H1 (cell line): ENCODE data around the gene SHTN1. TPM values are rescaled to one million over a fixed set of nuclear protein-coding genes. Genes with fewer than 3 reads are reported as not detected.

Source experiments
- CTCF ChIA-PET: fragments of 300-600 bp; sonication (Branson Sonifier 250); formaldehyde crosslinking; loops from one replicate; lab custom pipeline; 2021; ENCODE audit not compliant: partially characterized antibody; lab: Charles Lee
- POLR2A ChIA-PET: fragments of 300-600 bp; sonication (Branson Sonifier 250); formaldehyde crosslinking; loops from one replicate; lab custom pipeline; 2021; ENCODE audit warnings: inconsistent platforms; ENCODE audit not compliant: partially characterized antibody; lab: Charles Lee
- DNase-seq, 2 experiments: peaks; one replicate each; pipeline versions ENCODE4 v3.0.0 to v3.0.0-alpha.2; 2010 to 2022; ENCODE audit warnings: low spot score in 2 of 2, low read depth in 1 of 2, mixed read lengths in 1 of 2
- FAIRE-seq: peaks from 2 replicates; lab custom pipeline; 2011; peaks lifted over from hg19 to GRCh38; lab: Jason Lieb, UNC
- H2AFZ ChIP-seq: 2 replicates; pipeline ENCODE4 v1.8.1; 2012; ENCODE audit warnings: low read length, inconsistent platforms
- H2AK5ac ChIP-seq: 2 replicates; pipeline ENCODE4 v1.6.1; 2013; ENCODE audit warnings: low read depth, low read length
- H2BK120ac ChIP-seq: replicated peaks from 2 replicates; pipeline ENCODE3; 2013; ENCODE audit warnings: low read depth, low read length, inconsistent platforms
- H2BK12ac ChIP-seq: 2 replicates; pipeline ENCODE4 v1.6.1; 2013; ENCODE audit warnings: low read depth, low read length
- H2BK15ac ChIP-seq: 2 replicates; pipeline ENCODE4 v1.6.1; 2013; ENCODE audit warnings: low read length
- H2BK20ac ChIP-seq: 2 replicates; pipeline ENCODE4 v1.6.1; 2013; ENCODE audit warnings: low read length
- H2BK5ac ChIP-seq: 2 replicates; pipeline ENCODE4 v1.6.1; 2013; ENCODE audit warnings: low read depth, low read length
- H3K14ac ChIP-seq: 2 replicates; pipeline ENCODE4 v1.6.1; 2013; ENCODE audit warnings: inconsistent platforms; ENCODE audit not compliant: insufficient read length
- H3K18ac ChIP-seq: 2 replicates; pipeline ENCODE4 v1.6.1; 2013; ENCODE audit warnings: low read length; ENCODE audit errors: extremely low read depth
- H3K23ac ChIP-seq: 2 replicates; pipeline ENCODE4 v1.6.1; 2013; ENCODE audit warnings: inconsistent platforms; ENCODE audit not compliant: insufficient read length
- H3K23me2 ChIP-seq: 2 replicates; pipeline ENCODE4 v1.6.1; 2013; ENCODE audit warnings: low read depth, low read length
- H3K27ac ChIP-seq: 2 replicates; pipeline ENCODE4 v1.6.1; 2011; ENCODE audit warnings: low read depth, low read length, inconsistent platforms
- H3K27me3 ChIP-seq, 4 experiments: replicated peaks in 1 of 4; 1 replicate in 1 of 4; 2 replicates in 3 of 4; pipeline versions ENCODE4 v1.6.1 to v1.8.1; 2011 to 2013; ENCODE audit warnings: low read length in 3 of 4, mild to moderate bottlenecking in 3 of 4, inconsistent platforms in 2 of 4, mixed read lengths in 2 of 4, moderate library complexity in 1 of 4; ENCODE audit not compliant: control insufficient read depth in 3 of 4, insufficient read depth in 3 of 4; ENCODE audit errors: extremely low read depth in 1 of 4
- H3K36me3 ChIP-seq, 4 experiments: 2 replicates each; pipeline versions ENCODE4 v1.6.1 to v1.8.1; 2011 to 2013; ENCODE audit warnings: mild to moderate bottlenecking in 4 of 4, low read length in 3 of 4, moderate library complexity in 2 of 4, control low read depth in 1 of 4, inconsistent platforms in 1 of 4; ENCODE audit not compliant: insufficient read depth in 4 of 4, control insufficient read depth in 2 of 4
- H3K4ac ChIP-seq: replicated peaks from 2 replicates; pipeline ENCODE3; 2013; ENCODE audit warnings: low read length, low read depth, mixed read lengths, inconsistent platforms; ENCODE audit not compliant: insufficient read length
- H3K4me1 ChIP-seq, 4 experiments: replicated peaks in 1 of 4; 1 replicate in 1 of 4; 2 replicates in 3 of 4; pipeline versions ENCODE4 v1.6.1 to v1.8.1; 2011 to 2013; ENCODE audit warnings: low read length in 3 of 4, inconsistent platforms in 2 of 4, mixed read lengths in 1 of 4; ENCODE audit not compliant: insufficient read depth in 4 of 4, control insufficient read depth in 3 of 4
- H3K4me2 ChIP-seq, 2 experiments: 2 replicates each; pipeline versions ENCODE4 v1.6.1 to v1.8.1; 2011 to 2013; ENCODE audit warnings: low read depth in 2 of 2, low read length in 2 of 2, control low read depth in 1 of 2, inconsistent platforms in 1 of 2, mild to moderate bottlenecking in 1 of 2; ENCODE audit not compliant: insufficient read depth in 1 of 2
- H3K4me3 ChIP-seq, 4 experiments: fragments of 200-600, 300-600 bp in 1 of 4; sonication (generic), shearing (Covaris generic), sonication (Bioruptor Twin) in 1 of 4; 2 replicates each; pipeline versions ENCODE4 v1.5.1 to v1.8.1; 2011 to 2016; ENCODE audit warnings: low read length in 4 of 4, low read depth in 3 of 4, control low read depth in 2 of 4, inconsistent platforms in 2 of 4, mild to moderate bottlenecking in 2 of 4, mixed read lengths in 1 of 4, moderate library complexity in 1 of 4; ENCODE audit not compliant: insufficient read depth in 2 of 4; ENCODE audit errors: extremely low read depth in 1 of 4
- H3K56ac ChIP-seq: replicated peaks from 2 replicates; pipeline ENCODE3; 2013; ENCODE audit warnings: low read depth, mild to moderate bottlenecking, mixed read lengths, low read length, inconsistent platforms; ENCODE audit not compliant: insufficient read length
- H3K79me1 ChIP-seq: 2 replicates; pipeline ENCODE4 v1.6.1; 2013; ENCODE audit warnings: low read depth, low read length, control low read depth
- H3K79me2 ChIP-seq, 2 experiments: 2 replicates each; pipeline versions ENCODE4 v1.6.1 to v1.8.1; 2012 to 2013; ENCODE audit warnings: low read length in 2 of 2, mild to moderate bottlenecking in 2 of 2, inconsistent platforms in 1 of 2; ENCODE audit not compliant: insufficient read depth in 2 of 2, control insufficient read depth in 1 of 2
- H3K9ac ChIP-seq, 4 experiments: replicated peaks in 1 of 4; 1 replicate in 1 of 4; 2 replicates in 3 of 4; pipeline versions ENCODE4 v1.6.1 to v1.8.1; 2011 to 2013; ENCODE audit warnings: low read depth in 3 of 4, low read length in 3 of 4, control low read depth in 2 of 4, mild to moderate bottlenecking in 2 of 4, moderate library complexity in 2 of 4, inconsistent platforms in 1 of 4; ENCODE audit errors: extremely low read depth in 1 of 4
- H3K9me3 ChIP-seq, 2 experiments: 2 replicates each; pipeline versions ENCODE4 v1.6.1 to v1.8.1; 2012 to 2013; ENCODE audit warnings: mild to moderate bottlenecking in 2 of 2, moderate library complexity in 2 of 2, control low read depth in 1 of 2, inconsistent platforms in 1 of 2, low read depth in 1 of 2, low read length in 1 of 2, mixed read lengths in 1 of 2; ENCODE audit not compliant: insufficient read depth in 2 of 2
- H4K20me1 ChIP-seq, 2 experiments: replicated peaks in 1 of 2; 2 replicates each; pipeline versions ENCODE3 to v1.8.1; 2011 to 2013; ENCODE audit warnings: inconsistent platforms in 2 of 2, low read length in 2 of 2, mild to moderate bottlenecking in 1 of 2; ENCODE audit not compliant: insufficient read depth in 2 of 2, control insufficient read depth in 1 of 2
- H4K5ac ChIP-seq: 2 replicates; pipeline ENCODE4 v1.6.1; 2013; ENCODE audit warnings: low read length, low read depth, mixed read lengths, inconsistent platforms; ENCODE audit not compliant: insufficient read length
- H4K8ac ChIP-seq: 2 replicates; pipeline ENCODE4 v1.8.0; 2013; ENCODE audit warnings: mild to moderate bottlenecking, moderate library complexity, low read length, inconsistent platforms; ENCODE audit not compliant: insufficient read depth; ENCODE audit errors: extremely low read depth
- H4K91ac ChIP-seq: replicated peaks from 2 replicates; pipeline ENCODE3; 2013; ENCODE audit warnings: low read length, mixed read lengths, inconsistent platforms; ENCODE audit not compliant: insufficient read length
- EP300 ChIP-seq, 2 experiments: IDR thresholded peaks; 1 replicate in 1 of 2; 2 replicates in 1 of 2; pipeline ENCODE4 v1.6.1; 2011 to 2012; ENCODE audit warnings: low read depth in 2 of 2, low read length in 2 of 2, mild to moderate bottlenecking in 2 of 2, borderline replicate concordance in 1 of 2, inconsistent platforms in 1 of 2, moderate library complexity in 1 of 2
- GTF2F1 ChIP-seq: IDR thresholded peaks from 2 replicates; pipeline ENCODE4 v1.6.1; 2012; ENCODE audit warnings: low read depth, low read length, improper control_type of control experiment, borderline replicate concordance
- JUN ChIP-seq: IDR thresholded peaks from 2 replicates; pipeline ENCODE4 v1.6.1; 2011; ENCODE audit warnings: low read depth, mild to moderate bottlenecking, improper control_type of control experiment, low read length
- MAFK ChIP-seq: IDR thresholded peaks from 2 replicates; pipeline ENCODE4 v1.6.1; 2012; ENCODE audit warnings: low read depth, mild to moderate bottlenecking, improper control_type of control experiment, low read length
- PHF8 ChIP-seq: fragments of 200-600 bp; sonication (generic); conservative IDR thresholded peaks from 2 replicates; pipeline ENCODE4 v1.7.1; 2012; ENCODE audit warnings: low read depth, mild to moderate bottlenecking, inconsistent platforms, low read length, moderate library complexity
- RAD21 ChIP-seq, 2 experiments: IDR thresholded peaks in 1 of 2; conservative IDR thresholded peaks in 1 of 2; 2 replicates each; pipeline ENCODE4 v1.6.1; 2011; ENCODE audit warnings: low read depth in 2 of 2, low read length in 2 of 2, improper control_type of control experiment in 1 of 2, inconsistent platforms in 1 of 2, mild to moderate bottlenecking in 1 of 2, moderate library complexity in 1 of 2
- RFX5 ChIP-seq: IDR thresholded peaks from 2 replicates; pipeline ENCODE4 v1.6.1; 2011; ENCODE audit warnings: low read depth, low read length, improper control_type of control experiment, borderline replicate concordance
- SIN3A ChIP-seq, 2 experiments: IDR thresholded peaks in 1 of 2; conservative IDR thresholded peaks in 1 of 2; 2 replicates each; pipeline ENCODE4 v1.6.1; 2011 to 2012; ENCODE audit warnings: low read length in 2 of 2, improper control_type of control experiment in 1 of 2, low read depth in 1 of 2, mild to moderate bottlenecking in 1 of 2
- WGBS, 2 experiments: shearing (Covaris generic) in 1 of 2; methylation state at CpG; one replicate each; pipeline versions ENCODE4 v1.1.6 to v1.1.7; 2013 to 2015; ENCODE audit warnings: low lambda C conversion rate in 2 of 2, mixed read lengths in 2 of 2, inconsistent platforms in 1 of 2, low coverage in 1 of 2, missing lambda C conversion rate in 1 of 2; ENCODE audit not compliant: insufficient replicate concordance in 2 of 2, insufficient coverage in 1 of 2, insufficient read length in 1 of 2; ENCODE audit errors: extremely low coverage in 1 of 2, missing lambda C conversion rate in 1 of 2; 5-methylcytosine and 5-hydroxymethylcytosine counted together
- polyA plus RNA-seq, 7 experiments: library from polyadenylated mRNA; depleted of rRNA in 3 of 7; stranded (reverse) in 5 of 7; unstranded in 2 of 7; fragments of >200 nt in 5 of 7; fragments of 200-250 nt in 2 of 7; gene quantifications; 1 replicate in 5 of 7; 2 replicates in 1 of 7; 4 replicates in 1 of 7; pipeline versions ENCODE4 v1.2.1 to v1.2.3, GENCODE V29; 2011 to 2013; ENCODE audit warnings: missing spikeins in 2 of 7, mixed read lengths in 2 of 7
- total RNA-seq: library from RNA; stranded (reverse); fragmentation: NEBNext Ultra II Directional; extraction: Animal tissue kit (Norgen Biotek cat#: 25700); gene quantifications from 2 replicates; pipeline ENCODE4 v1.2.1, GENCODE V29; 2021
- TF ChIP-seq, protein P1 (sequence below): IDR thresholded peaks from 2 replicates; pipeline ENCODE4 v1.6.1; 2012; ENCODE audit warnings: inconsistent platforms
- TF ChIP-seq, protein P2 (sequence below): IDR thresholded peaks from 2 replicates; pipeline ENCODE4 v1.6.1; 2012; ENCODE audit warnings: inconsistent platforms

The SHTN1 gene
- total and polyA plus RNA-seq, 2 of the 8 experiments (the other 6 are each of a cell fraction or from before 2014, with no cell fraction given), result 3.3 to 12.7 TPM

DNA sequence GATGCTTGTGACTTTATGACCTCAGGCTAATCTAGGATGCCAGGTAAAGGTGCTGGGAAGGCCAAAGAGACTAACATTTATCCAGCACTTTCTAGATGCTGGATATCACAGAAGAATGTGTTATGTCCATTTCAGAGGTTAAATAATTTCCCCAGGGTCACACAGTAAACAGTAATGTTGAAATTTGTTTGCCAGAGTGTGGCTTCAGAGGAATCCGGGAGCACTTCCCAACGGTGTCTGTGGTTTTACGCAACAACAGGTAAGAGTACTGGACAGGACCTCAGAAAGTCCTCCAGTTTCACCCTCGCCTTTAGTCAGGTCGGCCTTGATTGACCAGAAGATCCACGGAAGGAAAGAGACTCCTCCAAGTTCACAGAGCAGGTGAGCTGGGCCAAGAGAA is 1.7 kb downstream of the SHTN1 start:
- no peak for DNase-seq
- H2BK12ac ChIP-seq, result no peak overlapping the region
- H3K27me3 ChIP-seq, result peaks cover 0 to 10% (median 4%) of the 10 kb centered on the region in 4 experiments; a peak in 2 of 7 replicates
- H2BK120ac ChIP-seq, result no peak overlapping the region
- peaks cover 10% of the 10 kb centered on the region; the same call in 1 of the 2 replicates for H3K23me2 ChIP-seq
- no peak for FAIRE-seq
- no peak overlapping the region for H3K18ac ChIP-seq
- no peak overlapping the region for H2BK15ac ChIP-seq
- H3K4me3 ChIP-seq, result no peak overlapping the region
- H3K4ac ChIP-seq, result no peak overlapping the region
- no peaks in the 10 kb centered on the region for H3K79me1 ChIP-seq
- TF ChIP-seq JUN, result no peak
- no peak for TF ChIP-seq RAD21 (IDR thresholded peaks at IDR 0.05 in 1 of 2, conservative IDR thresholded peaks at IDR 0.05 in 1 of 2; ENCODE audit: low read depth in 2 of 2, low read length in 2 of 2)
- TF ChIP-seq GTF2F1, result no peak
- TF ChIP-seq MAFK, result no peak
- TF ChIP-seq, protein P1, sequence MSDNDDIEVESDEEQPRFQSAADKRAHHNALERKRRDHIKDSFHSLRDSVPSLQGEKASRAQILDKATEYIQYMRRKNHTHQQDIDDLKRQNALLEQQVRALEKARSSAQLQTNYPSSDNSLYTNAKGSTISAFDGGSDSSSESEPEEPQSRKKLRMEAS, result no peak
- TF ChIP-seq EP300 (IDR thresholded peaks at IDR 0.05; ENCODE audit: borderline replicate concordance in 1 of 2, low read depth in 2 of 2, low read length in 2 of 2), result no peak
- TF ChIP-seq, protein P2, sequence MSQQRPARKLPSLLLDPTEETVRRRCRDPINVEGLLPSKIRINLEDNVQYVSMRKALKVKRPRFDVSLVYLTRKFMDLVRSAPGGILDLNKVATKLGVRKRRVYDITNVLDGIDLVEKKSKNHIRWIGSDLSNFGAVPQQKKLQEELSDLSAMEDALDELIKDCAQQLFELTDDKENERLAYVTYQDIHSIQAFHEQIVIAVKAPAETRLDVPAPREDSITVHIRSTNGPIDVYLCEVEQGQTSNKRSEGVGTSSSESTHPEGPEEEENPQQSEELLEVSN, result no peak
- no peak for TF ChIP-seq SIN3A (conservative IDR thresholded peaks at IDR 0.05 in 1 of 2, IDR thresholded peaks at IDR 0.05 in 1 of 2; ENCODE audit: low read depth in 1 of 2, low read length in 2 of 2)
- TF ChIP-seq PHF8, result no peak
- no peak for TF ChIP-seq RFX5
- H2AFZ ChIP-seq, result no peak overlapping the region
- H3K27ac ChIP-seq, result no peak overlapping the region
- no peaks in the 10 kb centered on the region for H3K9me3 ChIP-seq
- CTCF ChIA-PET, result interaction anchor here (0.9 to 1.5 kb wide), 2 partner anchors 167 to 169 kb away, joined by 3 to 5 read pairs; no protein-coding TSS in a partner anchor
- POLR2A ChIA-PET, result interaction anchor here (1.1 kb wide), 1 partner anchor 12 kb away, joined by 3 read pairs; no protein-coding TSS in a partner anchor
- peaks cover 0 to 3% of the 10 kb centered on the region in 2 experiments; a peak in 1 of 4 replicates for H3K79me2 ChIP-seq
- H4K91ac ChIP-seq, result no peak overlapping the region
- no peak overlapping the region for H3K4me2 ChIP-seq
- H3K56ac ChIP-seq, result no peak overlapping the region
- H4K5ac ChIP-seq, result no peak overlapping the region
- no peaks in the 10 kb centered on the region; a peak in 1 of 8 replicates for H3K36me3 ChIP-seq
- 82% methylated on average over 6 of the region's 6 CpGs; no CpG with 5 or more reads in 1 of the 2 experiments for WGBS, 2 experiments
- no peaks in the 10 kb centered on the region for H4K20me1 ChIP-seq
- H3K23ac ChIP-seq, result no peak overlapping the region
- no peak overlapping the region for H4K8ac ChIP-seq
- H3K14ac ChIP-seq, result no peak overlapping the region
- no peak overlapping the region for H2BK20ac ChIP-seq
- H2BK5ac ChIP-seq, result no peak overlapping the region
- H3K4me1 ChIP-seq, result peaks cover 0 to 11% (median 4%) of the 10 kb centered on the region in 4 experiments; a peak in 6 of 7 replicates
- H2AK5ac ChIP-seq, result no peak overlapping the region
- no peak overlapping the region for H3K9ac ChIP-seq
